Activated CD8-positive, alpha-beta memory T cell treated with anti-CD3 and anti-CD28 coated beads for 1 hour (primary cell): Measurements from ENCODE around the gene DIP2B.

Experiments
- DNase-seq, 2 donors: peaks; one replicate each; pipeline ENCODE4 v3.0.0-alpha.2; 2020; ENCODE audit warnings: low read depth in 1 of 2; ENCODE audit errors: extremely low read depth in 1 of 2

Gene DIP2B

GRCh38 chr12:50611021-50611744 lies 106.4 kb downstream of the DIP2B start:
- DNase-seq, result no peak

- no peak for DNase-seq
Measured at GRCh38 chr12:50612882-50613281, 108.1 kb downstream of the DIP2B start.

GRCh38 chr12:50613463-50613862 lies 108.7 kb downstream of the DIP2B start:
- DNase-seq, result no peak

- no peak for DNase-seq
Measured at GRCh38 chr12:50614167-50614759, 109.5 kb downstream of the DIP2B start.

- DNase-seq, result no peak
Measured at GRCh38 chr12:50615145-50615906, 110.5 kb downstream of the DIP2B start.

GRCh38 chr12:50615907-50616296 lies 111.1 kb downstream of the DIP2B start:
- DNase-seq, result no peak

- DNase-seq, result no peak
Measured at GRCh38 chr12:50617657-50618056, 112.9 kb downstream of the DIP2B start.

GRCh38 chr12:50618864-50619609 lies 114.3 kb downstream of the DIP2B start:
- no peak for DNase-seq

- no peak for DNase-seq
Measured at GRCh38 chr12:50619610-50619958, 114.8 kb downstream of the DIP2B start.

- DNase-seq, result no peak
Measured at GRCh38 chr12:50620109-50620977, 115.6 kb downstream of the DIP2B start.

- DNase-seq, result no peak
Measured at GRCh38 chr12:50620978-50621360, 116.2 kb downstream of the DIP2B start.

- DNase-seq, result no peak
Measured at GRCh38 chr12:50621399-50622300, 116.9 kb downstream of the DIP2B start.

- DNase-seq, result no peak
Measured at GRCh38 chr12:50625029-50625925, 120.5 kb downstream of the DIP2B start.

GRCh38 chr12:50626026-50626425 lies 121.2 kb downstream of the DIP2B start:
- DNase-seq, result no peak

- no peak for DNase-seq
Measured at GRCh38 chr12:50627491-50627890, 122.7 kb downstream of the DIP2B start.

GRCh38 chr12:50628394-50628793 lies 123.6 kb downstream of the DIP2B start:
- no peak for DNase-seq

GRCh38 chr12:50633955-50634354 lies 129.2 kb downstream of the DIP2B start:
- no peak for DNase-seq

- DNase-seq, result no peak
Measured at GRCh38 chr12:50634379-50634778, 129.6 kb downstream of the DIP2B start.
